Tibial artery (tissue), 4 donors: Measurements from ENCODE around the gene EPHA2.
A peak's percentile ranks its signal among the peaks of the same experiment; 100 is the strongest.

Source experiments
- DNase-seq, 2 donors: peaks; one replicate each; pipeline ENCODE4 v3.0.0-alpha.2; 2019
- H3K27ac ChIP-seq, 2 donors: fragments of 200-600 bp; sonication (generic) in 1 of 2; 1 replicate in 1 of 2; 2 replicates in 1 of 2; pipeline ENCODE4 v1.5.1; 2018 to 2019; ENCODE audit warnings: mild to moderate bottlenecking in 1 of 2
- H3K27me3 ChIP-seq, 2 donors: fragments of 200-600 bp; sonication (generic) in 1 of 2; one replicate each; pipeline versions ENCODE4 v1.5.1 to v1.6.0; 2016 to 2019
- H3K36me3 ChIP-seq, 3 donors: fragments of 200-600 bp; sonication (generic) in 2 of 3; one replicate each; pipeline ENCODE4 v1.5.1; 2016 to 2019; ENCODE audit warnings: mild to moderate bottlenecking in 2 of 3
- H3K4me1 ChIP-seq, 4 donors: fragments of 200-600 bp; sonication (generic) in 2 of 4; 1 replicate in 3 of 4; 2 replicates in 1 of 4; pipeline ENCODE4 v1.5.1; 2016 to 2019
- H3K4me3 ChIP-seq, 2 donors: fragments of 200-600 bp; sonication (generic) in 1 of 2; 1 replicate in 1 of 2; 2 replicates in 1 of 2; pipeline ENCODE4 v1.5.1; 2018 to 2019; ENCODE audit warnings: mild to moderate bottlenecking in 2 of 2
- H3K9me3 ChIP-seq, 3 donors: fragments of 200-600 bp; sonication (generic) in 1 of 3; one replicate each; pipeline ENCODE4 v1.5.1; 2016 to 2019
- intact Hi-C: fragments of 100-400 bp; cut with DNase I; formaldehyde crosslinking; loops from one replicate; pipeline ENCODE4 v1.15.0; 2023; ENCODE audit warnings: low total_unique reads
- TF ChIP-seq, protein P1 (sequence below), 2 experiments: fragments of 200-600 bp in 1 of 2; fragments of 450-650 bp in 1 of 2; IDR thresholded peaks; one replicate each; pipeline ENCODE4 v1.5.1; 2017 to 2019; ENCODE audit warnings: antibody characterized with exemption in 2 of 2, mild to moderate bottlenecking in 1 of 2, moderate library complexity in 1 of 2

The EPHA2 gene

DNA sequence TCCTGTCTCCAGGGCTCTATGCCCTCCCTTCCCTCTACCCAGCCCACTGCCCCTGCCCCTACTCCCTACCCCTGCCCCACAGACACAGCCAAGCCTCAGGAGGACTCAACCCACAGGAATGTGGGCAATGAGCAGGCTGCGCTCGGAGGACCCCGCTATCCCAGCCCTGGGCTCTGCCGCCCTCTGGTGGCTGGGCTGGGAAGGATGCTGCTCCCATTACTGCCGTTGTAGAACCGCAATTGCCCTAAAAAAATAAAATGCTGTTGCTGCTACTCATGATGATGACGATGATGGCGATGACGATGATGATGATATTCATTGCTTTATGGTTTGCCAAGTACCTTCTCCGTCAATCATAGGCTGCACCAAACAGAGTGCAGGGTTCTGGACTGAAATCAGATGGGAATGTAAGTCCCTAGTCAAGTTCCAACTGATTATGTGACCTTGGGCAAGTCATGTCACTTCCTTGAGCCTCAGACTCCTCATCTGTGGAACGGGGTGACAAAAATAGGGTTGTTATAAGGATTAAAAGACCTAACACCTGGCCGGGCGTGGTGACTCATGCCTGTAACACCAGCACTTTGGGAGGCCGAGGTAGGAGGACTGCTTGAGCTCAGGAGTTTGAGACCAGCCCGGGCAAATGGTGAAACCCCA lies 32.0 kb upstream of the EPHA2 start:
- Histone ChIP-seq H3K27ac (no peak overlapping the region), H3K4me1 (peaks cover 0 to 52% (median 7%) of the 10 kb centered on the region in 4 donors), H3K4me3 (no peak overlapping the region), H3K9me3 (no peaks in the 10 kb centered on the region), H3K27me3 (peaks cover 0 to 13% of the 10 kb centered on the region in 2 donors), H3K36me3 (no peaks in the 10 kb centered on the region)
- DNase-seq: peak; percentile 71 to 86
- TF ChIP-seq, protein P1, sequence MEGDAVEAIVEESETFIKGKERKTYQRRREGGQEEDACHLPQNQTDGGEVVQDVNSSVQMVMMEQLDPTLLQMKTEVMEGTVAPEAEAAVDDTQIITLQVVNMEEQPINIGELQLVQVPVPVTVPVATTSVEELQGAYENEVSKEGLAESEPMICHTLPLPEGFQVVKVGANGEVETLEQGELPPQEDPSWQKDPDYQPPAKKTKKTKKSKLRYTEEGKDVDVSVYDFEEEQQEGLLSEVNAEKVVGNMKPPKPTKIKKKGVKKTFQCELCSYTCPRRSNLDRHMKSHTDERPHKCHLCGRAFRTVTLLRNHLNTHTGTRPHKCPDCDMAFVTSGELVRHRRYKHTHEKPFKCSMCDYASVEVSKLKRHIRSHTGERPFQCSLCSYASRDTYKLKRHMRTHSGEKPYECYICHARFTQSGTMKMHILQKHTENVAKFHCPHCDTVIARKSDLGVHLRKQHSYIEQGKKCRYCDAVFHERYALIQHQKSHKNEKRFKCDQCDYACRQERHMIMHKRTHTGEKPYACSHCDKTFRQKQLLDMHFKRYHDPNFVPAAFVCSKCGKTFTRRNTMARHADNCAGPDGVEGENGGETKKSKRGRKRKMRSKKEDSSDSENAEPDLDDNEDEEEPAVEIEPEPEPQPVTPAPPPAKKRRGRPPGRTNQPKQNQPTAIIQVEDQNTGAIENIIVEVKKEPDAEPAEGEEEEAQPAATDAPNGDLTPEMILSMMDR (IDR thresholded peaks at IDR 0.05): peak; percentile 98 to 99
- intact Hi-C loops: loop anchor here (1.0 to 5.0 kb wide), 2 partner anchors 36 to 109 kb away; no protein-coding TSS in a partner anchor

DNA sequence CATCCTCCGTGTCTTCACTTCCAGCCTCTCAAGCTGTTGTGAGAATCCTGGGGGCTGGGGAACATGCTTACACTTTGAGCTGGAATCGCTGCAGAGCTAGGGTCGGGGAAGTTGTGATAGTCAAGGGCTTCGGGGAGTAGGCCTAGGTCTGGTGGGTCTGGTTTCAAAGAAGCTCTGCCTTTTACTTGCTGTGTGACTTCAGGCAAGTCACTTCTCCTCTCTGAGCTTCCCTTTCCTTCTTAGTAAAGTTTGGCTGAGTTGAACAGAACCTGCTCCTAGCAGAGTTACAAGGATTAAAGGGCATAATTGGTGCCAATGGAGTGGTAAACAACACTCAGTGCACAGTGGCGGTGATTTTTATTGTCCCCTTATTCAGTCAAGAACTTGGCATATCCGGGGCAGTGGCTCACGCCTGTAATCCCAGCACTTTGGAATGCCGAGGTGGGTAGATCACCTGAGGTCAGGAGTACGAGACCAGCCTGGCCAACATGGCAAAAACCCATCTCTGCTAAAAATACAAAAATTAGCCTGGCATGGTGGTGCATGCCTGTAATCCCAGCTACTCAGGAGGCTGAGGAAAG lies 30.9 kb upstream of the EPHA2 start:
- TF ChIP-seq, protein P1 (IDR thresholded peaks at IDR 0.05): no peak
- intact Hi-C loops: loop anchor here (1.0 to 5.0 kb wide), 2 partner anchors 34 to 107 kb away; no protein-coding TSS in a partner anchor

DNA sequence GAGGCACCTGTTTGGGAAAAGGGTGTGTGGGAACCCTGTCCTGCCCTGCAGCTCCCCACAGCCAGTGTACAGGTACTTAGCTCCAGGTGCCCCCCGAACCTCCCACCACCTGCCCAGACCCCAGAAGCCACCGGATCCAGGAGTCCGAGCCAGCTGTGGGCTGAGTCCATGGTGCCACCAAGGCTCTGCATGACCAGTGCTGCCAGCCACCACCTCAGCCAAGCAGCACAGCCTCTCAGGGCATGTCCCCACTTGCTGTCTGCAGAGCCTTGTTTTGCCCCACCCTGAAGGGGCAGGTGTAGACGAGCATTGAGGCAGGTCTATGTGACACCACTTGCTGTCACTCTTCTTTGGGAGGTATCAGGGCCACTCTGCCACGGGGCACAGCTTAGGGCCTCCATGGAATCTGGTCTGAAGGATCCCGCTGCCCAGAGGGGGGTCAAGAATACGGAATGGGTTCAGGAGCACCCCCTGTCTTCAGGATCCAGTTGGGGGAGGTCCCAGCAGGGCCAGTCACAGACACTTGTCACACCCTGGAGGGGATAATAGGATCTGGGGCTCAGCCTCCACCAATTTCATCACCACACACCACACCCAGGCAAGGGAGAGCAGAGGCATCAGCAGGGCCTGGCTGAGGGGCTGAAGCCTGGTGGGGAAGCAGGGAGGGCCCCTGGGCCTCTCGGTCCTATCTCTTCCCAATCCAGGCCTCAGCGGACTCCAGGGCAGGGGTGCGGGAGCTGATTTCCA lies 28.9 kb upstream of the EPHA2 start:
- DNase-seq: no peak
- intact Hi-C loops: loop anchor here (5.0 kb wide), 1 partner anchor 32 kb away; no protein-coding TSS in a partner anchor

More for the DNA sequence above, 30.9 kb upstream of the EPHA2 start:
- H3K9me3 ChIP-seq: no peaks in the 10 kb centered on the region
- H3K36me3 ChIP-seq: no peaks in the 10 kb centered on the region
- H3K4me3 ChIP-seq: no peak overlapping the region
- H3K27ac ChIP-seq: no peak overlapping the region
- no peak for DNase-seq
- H3K27me3 ChIP-seq: peaks cover 0 to 13% of the 10 kb centered on the region in 2 donors
- H3K4me1 ChIP-seq: peaks cover 0 to 59% (median 17%) of the 10 kb centered on the region in 4 donors

DNA sequence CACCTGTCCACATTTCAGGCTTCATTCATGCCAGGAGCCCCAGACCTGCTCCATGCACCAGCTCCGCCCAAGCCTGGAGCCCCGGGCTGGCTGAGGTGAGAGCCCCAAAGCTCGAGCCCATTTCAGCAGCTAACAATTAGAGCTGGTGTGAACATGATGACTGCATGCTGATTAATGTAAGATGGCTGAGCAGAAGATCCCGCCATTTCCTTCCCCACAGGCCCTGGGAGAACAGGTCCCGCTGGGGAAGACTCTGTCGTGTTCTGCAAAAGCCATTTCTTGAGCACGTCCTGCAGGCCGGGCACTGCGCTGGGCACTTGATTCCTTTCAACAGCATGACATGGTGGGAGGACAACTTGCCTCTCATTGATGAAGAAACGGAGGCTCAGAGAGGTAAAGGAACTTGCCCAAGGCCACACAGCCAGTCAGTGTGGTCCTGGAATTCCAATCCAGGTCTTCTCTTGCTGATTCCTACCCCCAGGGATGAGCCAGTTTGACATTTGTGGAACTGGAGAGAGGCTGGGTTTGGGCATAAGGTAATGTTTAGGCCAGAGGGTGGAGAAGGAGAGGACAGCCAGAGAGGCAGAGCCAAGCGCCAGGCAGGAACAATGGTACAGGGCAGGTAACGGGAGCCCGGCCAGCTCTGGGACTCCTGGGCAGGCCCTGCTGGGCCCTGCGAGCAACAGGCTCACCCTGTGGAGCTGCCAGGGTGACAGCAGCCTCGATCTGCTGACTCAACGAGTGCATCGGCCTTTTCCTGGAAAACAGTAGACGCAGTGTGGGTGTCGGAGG lies 28.1 kb upstream of the EPHA2 start:
- Histone ChIP-seq H3K4me3 (no peak overlapping the region), H3K27me3 (peaks cover 0 to 5% of the 10 kb centered on the region in 2 donors), H3K4me1 (peaks cover 0 to 46% (median 26%) of the 10 kb centered on the region in 4 donors), H3K9me3 (no peaks in the 10 kb centered on the region), H3K27ac (peak overlapping the region in 1 of 2 donors; percentile 88), H3K36me3 (no peaks in the 10 kb centered on the region)
- TF ChIP-seq, protein P1 (IDR thresholded peaks at IDR 0.05): no peak
- intact Hi-C loops: no loop called here
- no peak for DNase-seq

More for the DNA sequence above, 28.9 kb upstream of the EPHA2 start:
- Histone ChIP-seq H3K4me1 (peaks cover 0 to 52% (median 27%) of the 10 kb centered on the region in 4 donors), H3K4me3 (no peak overlapping the region), H3K9me3 (no peaks in the 10 kb centered on the region), H3K36me3 (no peaks in the 10 kb centered on the region), H3K27me3 (peaks cover 0 to 9% of the 10 kb centered on the region in 2 donors), H3K27ac (peak overlapping the region; percentile 37 to 88)
- TF ChIP-seq, protein P1 (IDR thresholded peaks at IDR 0.05): no peak

DNA sequence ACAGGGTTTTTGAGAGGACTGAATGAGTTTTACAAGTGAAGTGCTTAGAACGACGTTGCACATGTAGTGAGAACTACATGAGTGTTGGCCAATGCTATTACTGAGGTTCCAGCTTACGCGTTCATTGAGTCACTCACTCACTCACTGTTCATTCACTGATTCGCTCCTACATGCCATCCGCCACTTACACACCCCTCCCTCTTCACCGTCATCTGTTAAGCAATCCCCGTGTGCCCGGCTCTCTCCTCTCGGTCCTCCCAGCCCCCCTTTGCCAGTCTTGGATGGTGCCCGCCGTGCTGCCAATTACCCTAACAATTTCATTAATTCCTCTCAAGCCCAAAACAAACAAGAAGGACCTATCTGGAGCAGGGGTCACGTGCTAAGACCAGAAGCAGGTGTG lies 27.3 kb upstream of the EPHA2 start:
- Histone ChIP-seq H3K27ac (peak overlapping the region; percentile 84 to 88), H3K9me3 (no peaks in the 10 kb centered on the region), H3K27me3 (no peaks in the 10 kb centered on the region), H3K4me1 (peaks cover 0 to 48% (median 26%) of the 10 kb centered on the region in 4 donors), H3K4me3 (no peak overlapping the region), H3K36me3 (no peaks in the 10 kb centered on the region)
- TF ChIP-seq, protein P1 (IDR thresholded peaks at IDR 0.05): no peak
- DNase-seq: peak in 1 of 2 donors; percentile 69
- intact Hi-C loops: no loop called here
